Spleen (tissue), 7 donors: Measurements from ENCODE around the gene MAP7D1.

ENCODE experiments used
- POLR2AphosphoS5 ChIP-seq, 3 donors: sonication (generic); formaldehyde crosslinking; IDR thresholded peaks; one replicate each; pipeline ENCODE4 v1.5.1; 2017; ENCODE audit warnings: antibody characterized with exemption in 3 of 3
- TF ChIP-seq, protein P1 (sequence below), 11 experiments: fragments of 200-600 bp in 7 of 11; fragments of 450-650 bp in 4 of 11; sonication (generic) in 4 of 11; IDR thresholded peaks in 8 of 11; conservative IDR thresholded peaks in 3 of 11; 1 replicate in 7 of 11; 2 replicates in 4 of 11; pipeline versions ENCODE4 v1.4.0 to v1.8.0; 2016 to 2021; ENCODE audit warnings: antibody characterized with exemption in 11 of 11, inconsistent platforms in 4 of 11, mild to moderate bottlenecking in 1 of 11
- donor health status: DM: no; HTN: no; CAD: no; lungs with moderate emphysema.
- donor health status: DM: no; HTN: no; CAD: no.
- donor health status: DM: no; HTN: no; CAD: no.

GRCh38 chr1:36151134-36151844, 4.7 kb upstream of the MAP7D1 start:
- TF ChIP-seq POLR2AphosphoS5 (IDR thresholded peaks at IDR 0.05), result no peak
- TF ChIP-seq, protein P1, sequence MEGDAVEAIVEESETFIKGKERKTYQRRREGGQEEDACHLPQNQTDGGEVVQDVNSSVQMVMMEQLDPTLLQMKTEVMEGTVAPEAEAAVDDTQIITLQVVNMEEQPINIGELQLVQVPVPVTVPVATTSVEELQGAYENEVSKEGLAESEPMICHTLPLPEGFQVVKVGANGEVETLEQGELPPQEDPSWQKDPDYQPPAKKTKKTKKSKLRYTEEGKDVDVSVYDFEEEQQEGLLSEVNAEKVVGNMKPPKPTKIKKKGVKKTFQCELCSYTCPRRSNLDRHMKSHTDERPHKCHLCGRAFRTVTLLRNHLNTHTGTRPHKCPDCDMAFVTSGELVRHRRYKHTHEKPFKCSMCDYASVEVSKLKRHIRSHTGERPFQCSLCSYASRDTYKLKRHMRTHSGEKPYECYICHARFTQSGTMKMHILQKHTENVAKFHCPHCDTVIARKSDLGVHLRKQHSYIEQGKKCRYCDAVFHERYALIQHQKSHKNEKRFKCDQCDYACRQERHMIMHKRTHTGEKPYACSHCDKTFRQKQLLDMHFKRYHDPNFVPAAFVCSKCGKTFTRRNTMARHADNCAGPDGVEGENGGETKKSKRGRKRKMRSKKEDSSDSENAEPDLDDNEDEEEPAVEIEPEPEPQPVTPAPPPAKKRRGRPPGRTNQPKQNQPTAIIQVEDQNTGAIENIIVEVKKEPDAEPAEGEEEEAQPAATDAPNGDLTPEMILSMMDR (IDR thresholded peaks at IDR 0.05 in 8 of 11, conservative IDR thresholded peaks at IDR 0.05 in 3 of 11), result no peak
